DMS53 (cell line): Measurements from ENCODE around the gene CCR7.

Source experiments
- DNase-seq: peaks from one replicate; lab custom pipeline; 2025; lab: John Stamatoyannopoulos, UW

CCR7 gene

DNA sequence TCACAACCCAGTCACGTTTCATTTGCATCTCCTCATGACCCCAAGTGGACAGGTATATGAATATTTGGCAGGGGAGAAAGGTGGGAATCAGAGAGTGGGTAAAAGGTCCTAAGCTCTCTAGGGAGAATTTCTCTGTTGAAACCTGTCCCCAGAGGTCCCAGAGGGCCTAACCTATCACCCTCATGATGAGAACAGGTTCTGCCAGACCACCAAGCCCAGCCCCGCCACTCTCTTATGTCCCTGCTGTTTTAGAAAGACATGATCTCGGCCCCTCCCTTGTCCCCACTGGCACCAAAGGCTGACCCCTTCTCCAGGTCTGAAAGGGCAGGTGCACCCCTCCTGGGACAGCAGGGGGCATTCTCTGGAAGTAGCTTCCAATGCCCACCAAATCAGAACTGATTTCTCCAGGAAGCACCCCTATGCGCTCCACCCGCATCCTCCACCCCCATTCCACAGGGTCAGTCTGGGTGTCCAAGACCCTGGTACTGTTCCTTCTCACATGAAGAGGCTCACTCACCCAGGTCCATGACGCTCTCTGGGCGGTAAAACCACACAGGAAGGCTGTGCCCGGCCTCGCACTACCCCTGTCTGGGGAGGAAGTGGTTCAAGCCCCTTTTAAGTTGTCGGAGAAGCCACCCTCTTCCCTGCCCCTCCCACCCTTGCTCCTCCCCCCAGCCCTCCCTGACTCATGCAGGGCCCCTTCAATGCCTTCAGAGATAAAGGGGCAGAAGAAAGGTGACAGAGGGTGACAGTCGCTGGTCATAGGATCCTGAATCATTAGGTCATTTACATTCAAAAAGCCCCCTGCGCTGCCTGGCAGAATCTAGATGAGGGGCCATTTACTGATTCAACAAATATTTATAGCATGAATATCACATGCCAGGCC lies at the start of gene CCR7:
Gene CCR7, minus strand, starts transcription at position 590 of the 886 bp plus-strand sequence. Its CDS starts 63 bp downstream, at position 527.
- no peak for DNase-seq

GRCh38 chr17:40614431-40615067 lies 49.3 kb upstream of the CCR7 start:
- no peak for DNase-seq

DNA sequence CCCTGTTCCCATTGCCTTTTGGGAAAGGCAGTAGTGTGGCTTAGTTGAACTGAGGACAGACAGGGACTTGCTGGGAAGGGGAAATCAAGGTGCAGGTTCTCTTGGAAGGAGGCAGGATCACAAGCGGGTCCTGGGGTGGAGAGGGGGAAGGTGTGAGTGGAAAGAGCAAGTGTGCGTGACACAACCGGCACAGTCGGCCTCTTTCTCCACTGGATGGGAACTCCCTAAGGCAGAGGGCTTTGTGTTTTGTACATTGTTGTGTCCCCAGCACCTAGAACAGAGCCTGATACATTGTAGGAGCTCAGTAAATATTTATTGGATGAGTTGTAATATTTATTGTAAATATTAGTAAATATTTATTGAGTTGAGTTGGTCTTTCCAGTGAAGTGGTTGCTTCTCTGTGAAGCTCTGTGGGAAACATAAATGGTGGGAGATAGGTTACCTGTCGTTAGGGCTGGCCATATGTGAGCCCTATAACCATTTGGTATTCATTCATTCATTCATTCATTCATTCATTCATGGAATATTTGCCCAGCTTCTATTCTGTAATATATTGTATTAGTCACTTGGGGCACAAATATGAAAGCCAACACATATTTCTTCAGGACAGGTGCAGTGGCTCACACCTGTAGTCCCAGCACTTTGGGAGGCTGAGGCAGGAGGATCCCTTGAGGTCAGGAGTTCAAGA lies 48.3 kb upstream of the CCR7 start:
- peak; percentile 49 for DNase-seq

GRCh38 chr17:40612599-40613244 lies 47.5 kb upstream of the CCR7 start:
- DNase-seq = peak; percentile 79

DNA sequence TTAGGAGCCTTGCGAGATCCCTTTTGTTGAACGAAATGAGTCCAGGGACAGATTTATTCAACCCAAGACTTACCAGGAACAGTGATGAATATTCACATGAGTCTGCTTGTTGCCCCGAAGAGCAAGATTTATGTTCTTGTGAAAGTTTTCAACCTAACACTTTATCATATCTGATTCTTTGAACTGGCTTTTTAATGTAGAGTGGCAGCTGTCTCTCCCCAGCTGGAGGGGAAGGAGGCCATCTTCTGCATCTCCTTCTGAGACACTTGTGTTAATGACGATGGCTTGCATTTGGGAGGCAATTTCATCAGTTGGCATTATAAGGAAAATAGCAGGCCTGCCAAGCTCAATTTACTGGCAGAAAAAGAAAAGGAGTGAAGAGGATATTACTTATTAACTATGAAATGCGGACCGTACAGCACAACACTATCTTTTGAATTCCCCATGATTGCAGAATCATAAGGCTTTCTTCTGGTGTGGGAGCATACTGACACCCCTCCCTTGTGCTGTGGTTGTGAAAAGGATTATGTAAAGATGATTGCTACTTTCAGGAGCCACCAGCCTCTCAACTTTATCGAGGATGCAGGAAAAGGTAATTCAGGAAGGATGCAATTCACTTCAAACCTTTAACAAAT lies 46.7 kb upstream of the CCR7 start:
- DNase-seq = no peak

- DNase-seq = no peak
Measured at GRCh38 chr17:40610359-40610758, 45.1 kb upstream of the CCR7 start.

DNA sequence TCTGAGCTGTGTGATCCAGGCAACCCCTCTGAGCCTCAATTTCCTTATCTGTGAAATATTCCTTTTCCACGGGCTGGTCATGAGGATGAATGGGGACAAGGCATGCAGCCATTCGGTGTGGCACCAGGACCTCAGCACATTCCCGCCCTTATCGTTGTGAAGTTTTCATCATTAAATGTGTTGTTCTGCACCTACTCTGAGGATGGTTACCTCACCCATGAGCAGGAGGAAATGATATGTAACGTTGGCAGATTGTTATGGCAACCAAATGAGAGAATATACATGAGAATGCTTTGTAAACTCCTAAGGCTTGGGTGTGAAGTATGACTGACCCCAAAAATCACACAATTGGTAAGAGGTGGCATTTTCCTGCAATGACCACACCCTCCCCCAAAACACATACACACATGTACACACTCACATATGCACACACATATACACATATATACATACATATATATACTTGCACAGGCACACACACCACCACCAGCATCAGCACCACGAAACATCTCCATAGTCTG lies 42.8 kb upstream of the CCR7 start:
- peak; percentile 9 for DNase-seq

DNA sequence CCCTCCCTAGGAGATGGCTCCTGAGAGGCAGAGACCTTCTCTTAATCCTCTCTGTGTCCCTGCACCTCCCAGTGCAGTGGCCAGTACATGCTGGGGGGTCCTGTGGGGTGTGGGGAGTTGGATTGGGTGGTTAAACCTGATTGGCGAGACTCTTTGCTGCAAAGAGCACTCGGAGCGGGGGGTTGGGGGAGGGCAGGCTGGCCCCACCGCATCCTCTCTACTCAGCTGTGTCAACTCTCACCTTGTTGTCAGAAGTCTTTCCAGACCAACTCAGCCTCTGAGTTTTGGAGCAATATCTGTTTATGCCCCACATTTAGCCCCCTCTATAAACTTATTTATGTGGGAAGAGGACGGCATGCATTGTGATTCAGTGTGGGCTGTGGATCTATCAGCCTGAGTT lies 42.4 kb upstream of the CCR7 start:
- no peak for DNase-seq

DNA sequence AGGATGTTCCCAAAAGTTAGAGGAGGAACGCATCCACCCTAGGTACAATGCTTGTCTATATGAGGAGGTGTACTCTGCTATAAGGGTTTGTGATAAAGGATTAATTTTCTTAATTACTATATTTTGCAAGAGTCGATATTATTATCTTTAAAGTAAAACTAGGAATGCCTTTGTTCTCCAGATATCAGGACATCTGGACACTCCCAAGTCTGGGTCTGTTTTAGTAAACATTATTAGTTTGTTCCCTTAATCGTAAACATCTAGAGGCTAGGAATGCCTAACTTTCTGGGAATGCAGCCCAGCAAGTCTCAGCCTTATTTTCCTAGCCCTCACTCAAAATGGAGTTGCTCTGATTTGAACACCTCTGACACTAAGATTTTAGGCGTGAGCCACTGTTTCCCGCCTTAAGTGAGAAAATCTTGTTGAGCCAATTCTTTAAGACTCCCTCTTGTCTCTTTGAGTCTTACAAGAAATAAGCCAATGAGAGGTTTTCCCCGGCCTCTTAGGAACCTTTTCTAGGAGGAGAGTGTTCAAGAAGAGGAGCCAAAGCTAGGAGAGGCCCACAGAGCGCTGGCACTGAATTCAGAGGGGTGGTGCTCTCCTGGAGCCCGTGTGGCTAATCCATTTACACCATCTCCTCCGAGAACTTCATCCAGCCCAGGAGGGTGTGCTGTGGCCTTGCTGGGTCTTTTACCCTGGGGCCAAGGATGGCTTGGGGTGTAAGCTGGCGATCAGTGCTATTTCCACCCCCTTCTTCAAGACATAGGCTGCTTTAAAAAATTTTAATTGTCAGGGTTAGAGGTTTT lies 41.5 kb upstream of the CCR7 start:
- no peak for DNase-seq

GRCh38 chr17:40605306-40605705 lies 40.0 kb upstream of the CCR7 start:
- DNase-seq = no peak

DNA sequence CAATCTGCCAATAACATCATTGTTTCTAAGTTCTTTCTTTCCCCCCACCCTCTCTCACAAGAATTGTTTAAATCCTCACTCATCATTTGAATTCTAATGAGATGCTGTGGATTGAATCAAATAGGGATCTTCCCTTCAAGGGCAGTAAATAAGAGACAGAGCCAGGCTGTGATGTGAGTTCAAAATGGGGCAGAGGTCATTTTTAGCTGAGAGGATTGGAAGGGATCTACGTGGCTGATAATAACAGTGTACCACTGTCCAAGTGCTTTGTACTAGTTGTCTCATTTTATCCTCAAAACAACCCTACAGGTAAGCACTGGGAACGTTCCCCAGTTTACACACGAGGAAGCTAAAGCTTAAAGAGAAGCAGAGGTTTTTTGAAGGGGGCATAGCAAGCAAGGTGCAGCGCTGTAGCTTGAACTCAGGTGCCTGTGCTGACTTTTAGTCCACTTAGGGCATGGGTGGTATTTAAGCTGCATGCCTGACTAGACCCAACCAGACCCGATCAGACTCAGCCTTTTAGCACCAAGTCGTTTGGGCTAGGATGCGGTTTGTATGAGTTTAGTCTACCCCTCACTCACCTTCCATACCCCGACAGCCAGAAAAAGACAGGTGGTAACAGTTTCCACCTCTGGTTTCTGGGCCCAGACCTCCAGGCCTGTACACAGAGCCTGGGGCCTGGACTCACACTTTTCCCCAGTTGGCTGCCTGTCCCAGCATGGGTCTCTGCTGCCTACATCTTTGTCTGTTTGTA lies 39.2 kb upstream of the CCR7 start:
- no peak for DNase-seq

GRCh38 chr17:40602445-40603443 lies 37.5 kb upstream of the CCR7 start:
- DNase-seq = no peak

GRCh38 chr17:40600486-40601046 lies 35.3 kb upstream of the CCR7 start:
- DNase-seq = no peak

- DNase-seq = no peak
Measured at GRCh38 chr17:40599468-40599763, 34.1 kb upstream of the CCR7 start.

- no peak for DNase-seq
Measured at GRCh38 chr17:40598619-40599467, 33.6 kb upstream of the CCR7 start.

GRCh38 chr17:40598301-40598618 lies 33.0 kb upstream of the CCR7 start:
- no peak for DNase-seq

- DNase-seq = peak; percentile 9
Measured at GRCh38 chr17:40597556-40598300, 32.5 kb upstream of the CCR7 start.
